HEK293T (cell line): ENCODE data around the gene RHOA.

Experiments
- ARNT ChIP-seq: fragments of 450-650 bp; IDR thresholded peaks from 2 replicates; pipeline ENCODE4 v1.6.1; 2017; ENCODE audit warnings: mild to moderate bottlenecking
- BHLHE40 ChIP-seq: fragments of 450-650 bp; IDR thresholded peaks from 2 replicates; pipeline ENCODE4 v1.6.1; 2016; ENCODE audit warnings: mild to moderate bottlenecking, moderate library complexity, borderline replicate concordance
- ELF4 ChIP-seq: fragments of 450-650 bp; IDR thresholded peaks from 2 replicates; pipeline ENCODE4 v1.6.1; 2017; ENCODE audit warnings: antibody characterized with exemption
- FOXA1 ChIP-seq: fragments of 450-650 bp; IDR thresholded peaks from 2 replicates; pipeline ENCODE4 v1.6.1; 2016; ENCODE audit warnings: mild to moderate bottlenecking
- FOXK2 ChIP-seq: fragments of 450-650 bp; IDR thresholded peaks from 2 replicates; pipeline ENCODE4 v1.6.1; 2016; ENCODE audit warnings: mild to moderate bottlenecking
- FOXM1 ChIP-seq: fragments of 450-650 bp; IDR thresholded peaks from 2 replicates; pipeline ENCODE4 v1.6.1; 2017; ENCODE audit warnings: mild to moderate bottlenecking, borderline replicate concordance
- HDGF ChIP-seq: fragments of 450-650 bp; IDR thresholded peaks from 2 replicates; pipeline ENCODE4 v1.6.1; 2017; ENCODE audit warnings: antibody characterized with exemption, borderline replicate concordance
- L3MBTL2 ChIP-seq: fragments of 450-650 bp; conservative IDR thresholded peaks from 2 replicates; pipeline ENCODE4 v1.6.1; 2016; ENCODE audit warnings: mild to moderate bottlenecking
- LEF1 ChIP-seq: fragments of 450-650 bp; IDR thresholded peaks from 2 replicates; pipeline ENCODE4 v1.6.1; 2017; ENCODE audit warnings: mild to moderate bottlenecking, borderline replicate concordance
- PKNOX1 ChIP-seq: fragments of 450-650 bp; IDR thresholded peaks from 2 replicates; pipeline ENCODE4 v1.6.1; 2016
- SP1 ChIP-seq: fragments of 450-650 bp; IDR thresholded peaks from 2 replicates; pipeline ENCODE4 v1.6.1; 2017
- SUZ12 ChIP-seq: fragments of 450-650 bp; IDR thresholded peaks from 2 replicates; pipeline ENCODE4 v1.6.1; 2016; ENCODE audit warnings: mild to moderate bottlenecking
- TARDBP ChIP-seq: fragments of 450-650 bp; IDR thresholded peaks from 2 replicates; pipeline ENCODE4 v1.6.1; 2016
- ZNF384 ChIP-seq: fragments of 450-650 bp; IDR thresholded peaks from 2 replicates; pipeline ENCODE4 v1.6.1; 2016

GRCh38 chr3:49411535-49411967 is 225 bp downstream of the RHOA start:
- TF ChIP-seq BHLHE40 (no peak), FOXK2 (no peak), SP1 (no peak), ZNF384 (no peak), HDGF (no peak), ELF4 (no peak), FOXM1 (no peak), SUZ12 (no peak), L3MBTL2 (no peak), ARNT (0 out of 2 replicates have a peak, but pooled peaks have one; percentile 37), LEF1 (peak; percentile 52; the same call in 1 of the 2 replicates), FOXA1 (no peak), PKNOX1 (no peak), TARDBP (no peak)
